ENCODE data around the gene CCDC85C.

Gene CCDC85C

GRCh38 chr14:99531251-99532096 lies 72.5 kb downstream of the CCDC85C start:
- ChIA-PET POLR2A (no interaction called here), CTCF (no interaction called here)
- no peak for DNase-seq (ENCODE audit: extremely low spot score)
- no peak for TF ChIP-seq ELF4 (IDR thresholded peaks at IDR 0.05)
- TF ChIP-seq TARDBP (IDR thresholded peaks at IDR 0.05): no peak
- TF ChIP-seq NFRKB (IDR thresholded peaks at IDR 0.05): no peak
- TF ChIP-seq FOXK2 (IDR thresholded peaks at IDR 0.05): no peak
- TF ChIP-seq ARNT (IDR thresholded peaks at IDR 0.05): no peak
- TF ChIP-seq CTBP1 (IDR thresholded peaks at IDR 0.05; ENCODE audit: borderline replicate concordance): no peak
- no peak for TF ChIP-seq PKNOX1 (IDR thresholded peaks at IDR 0.05)
- no peak for TF ChIP-seq SP1 (IDR thresholded peaks at IDR 0.05)
- no peak for TF ChIP-seq BHLHE40 (IDR thresholded peaks at IDR 0.05; ENCODE audit: borderline replicate concordance)
- TF ChIP-seq ZNF384 (IDR thresholded peaks at IDR 0.05): no peak
- no peak for TF ChIP-seq LEF1 (IDR thresholded peaks at IDR 0.05; ENCODE audit: borderline replicate concordance)
- no peak for TF ChIP-seq FOXA1 (IDR thresholded peaks at IDR 0.05)
- TF ChIP-seq FOXM1 (IDR thresholded peaks at IDR 0.05; ENCODE audit: borderline replicate concordance): no peak
- TF ChIP-seq HDGF (IDR thresholded peaks at IDR 0.05; ENCODE audit: borderline replicate concordance): no peak

- ChIA-PET CTCF (no interaction called here), POLR2A (no interaction called here)
- DNase-seq (ENCODE audit: extremely low spot score): no peak
- TF ChIP-seq L3MBTL2 (conservative IDR thresholded peaks at IDR 0.05) (no peak), FOXA1 (IDR thresholded peaks at IDR 0.05) (no peak), CTBP1 (IDR thresholded peaks at IDR 0.05; ENCODE audit: borderline replicate concordance) (no peak), SUZ12 (IDR thresholded peaks at IDR 0.05) (no peak), BHLHE40 (IDR thresholded peaks at IDR 0.05; ENCODE audit: borderline replicate concordance) (no peak), NFRKB (IDR thresholded peaks at IDR 0.05) (no peak)
Measured at GRCh38 chr14:99530407-99531155, 73.4 kb downstream of the CCDC85C start.

DNA sequence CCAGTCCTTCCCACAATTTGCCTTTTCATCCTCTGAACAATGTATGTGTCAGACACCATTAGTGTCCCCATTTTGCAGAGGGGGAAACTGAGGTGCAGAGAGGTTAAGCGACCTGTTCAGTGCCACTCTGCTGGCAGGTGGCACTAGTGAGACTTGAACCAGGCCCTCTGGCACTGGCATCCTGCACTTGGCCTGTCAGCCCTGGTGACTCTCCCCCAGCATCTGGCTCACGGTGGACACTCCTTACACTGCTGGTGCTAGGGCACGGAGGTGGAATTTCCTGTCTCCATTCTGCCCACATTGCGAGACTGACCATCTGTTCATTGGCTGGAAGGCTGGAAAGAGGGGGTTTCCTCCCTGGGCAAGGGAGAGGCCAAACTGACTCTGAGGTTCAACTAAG lies 74.1 kb downstream of the CCDC85C start:
- TF ChIP-seq HDGF (IDR thresholded peaks at IDR 0.05; ENCODE audit: borderline replicate concordance): no peak
- no peak for TF ChIP-seq LEF1 (IDR thresholded peaks at IDR 0.05; ENCODE audit: borderline replicate concordance)
- no peak for TF ChIP-seq NFRKB (IDR thresholded peaks at IDR 0.05)
- no peak for TF ChIP-seq CTBP1 (IDR thresholded peaks at IDR 0.05; ENCODE audit: borderline replicate concordance)
- TF ChIP-seq L3MBTL2 (conservative IDR thresholded peaks at IDR 0.05): no peak
- TF ChIP-seq TARDBP (IDR thresholded peaks at IDR 0.05): no peak
- TF ChIP-seq SP1 (IDR thresholded peaks at IDR 0.05): no peak
- no peak for TF ChIP-seq PKNOX1 (IDR thresholded peaks at IDR 0.05)
- no peak for TF ChIP-seq ZNF384 (IDR thresholded peaks at IDR 0.05)
- no peak for TF ChIP-seq SUZ12 (IDR thresholded peaks at IDR 0.05)
- DNase-seq (ENCODE audit: extremely low spot score): no peak
- ChIA-PET POLR2A (no interaction called here), CTCF (no interaction called here)

GRCh38 chr14:99527427-99528076 lies 76.5 kb downstream of the CCDC85C start:
- ChIA-PET POLR2A (no interaction called here), CTCF (interaction anchor here (1.4 kb wide), 1 partner anchor 13 kb away, joined by 4 read pairs; no protein-coding TSS in a partner anchor)

GRCh38 chr14:99527026-99527425 lies 77.0 kb downstream of the CCDC85C start:
- CTCF ChIA-PET: no interaction called here

More at GRCh38 chr14:99527427-99528076, 76.5 kb downstream of the CCDC85C start:
- TF ChIP-seq L3MBTL2 (conservative IDR thresholded peaks at IDR 0.05) (no peak), HDGF (IDR thresholded peaks at IDR 0.05; ENCODE audit: borderline replicate concordance) (no peak), ELF4 (IDR thresholded peaks at IDR 0.05) (no peak), ZNF384 (IDR thresholded peaks at IDR 0.05) (no peak), NFRKB (IDR thresholded peaks at IDR 0.05) (no peak), TARDBP (IDR thresholded peaks at IDR 0.05) (no peak), FOXA1 (IDR thresholded peaks at IDR 0.05) (no peak), FOXM1 (IDR thresholded peaks at IDR 0.05; ENCODE audit: borderline replicate concordance) (no peak), CTBP1 (IDR thresholded peaks at IDR 0.05; ENCODE audit: borderline replicate concordance) (no peak), PKNOX1 (IDR thresholded peaks at IDR 0.05) (no peak)
- no peak for DNase-seq (ENCODE audit: extremely low spot score)

GRCh38 chr14:99525699-99526080 lies 78.3 kb downstream of the CCDC85C start:
- POLR2A ChIA-PET: no interaction called here
- TF ChIP-seq LEF1 (IDR thresholded peaks at IDR 0.05; ENCODE audit: borderline replicate concordance): no peak
- TF ChIP-seq TARDBP (IDR thresholded peaks at IDR 0.05): no peak
- CTCF ChIA-PET: interaction anchor here (0.8 to 1.0 kb wide), 2 partner anchors 12 to 13 kb away, joined by 3 read pairs; no protein-coding TSS in a partner anchor
- no peak for DNase-seq (ENCODE audit: extremely low spot score)

More at GRCh38 chr14:99527026-99527425, 77.0 kb downstream of the CCDC85C start:
- POLR2A ChIA-PET: interaction anchor here (0.7 kb wide), 1 partner anchor 94 kb away, joined by 3 read pairs; no protein-coding TSS in a partner anchor
- TF ChIP-seq SUZ12 (IDR thresholded peaks at IDR 0.05): no peak
- no peak for TF ChIP-seq HDGF (IDR thresholded peaks at IDR 0.05; ENCODE audit: borderline replicate concordance)
- TF ChIP-seq ZNF384 (IDR thresholded peaks at IDR 0.05): no peak
- no peak for DNase-seq (ENCODE audit: extremely low spot score)

Measured in HEK293T (cell line).